Left colon (tissue), 2 donors: ENCODE measurements around the gene IL17A. TPM values are rescaled to one million over a fixed set of nuclear protein-coding genes. Genes with fewer than 3 reads are reported as not detected.

Experiments
- ATAC-seq: fragments of 200-7000 bp; cut with Tn5 transposase; one replicate; pipeline ENCODE4 v1.9.1; 2020; ENCODE audit warnings: mild to moderate bottlenecking, moderate library complexity
- DNase-seq, 2 donors: peaks; one replicate each; pipeline ENCODE4 v3.0.0-alpha.2; 2020
- intact Hi-C, 2 donors: fragments of 100-400 bp; cut with DNase I in 1 of 2; cut with micrococcal nuclease in 1 of 2; formaldehyde crosslinking; loops; one replicate each; pipeline versions ENCODE4 v1.11.2 to v1.14.0; 2022; cut with DNase I, micrococcal nuclease
- microRNA-seq, 2 donors: library from miRNA; unstranded; fragments of <30 nt; microRNA quantifications; one replicate each; pipeline versions ENCODE4 v1.1.0 to v1.2.0, GENCODE V29; 2020
- total RNA-seq, 2 donors: library from RNA; stranded (reverse); fragmentation: NEBNext Ultra II Directional; extraction: Animal tissue kit (Norgen Biotek cat#: 25700); gene quantifications; one replicate each; pipeline ENCODE4 v1.2.1, GENCODE V29; 2021
- donor health status: DM: no; HTN: no; CAD: no.
- donor health status: DM: yes; HTN: yes; CAD: no.

The IL17A gene
- total RNA-seq, 2 donors from 2014 or later, result not detected

GRCh38 chr6:52201493-52201892 lies 15.3 kb downstream of the IL17A start:
- intact Hi-C loops, result no loop called here
- no peak for DNase-seq
- ATAC-seq, result no peak

- ATAC-seq (no peak), DNase-seq (no peak)
- intact Hi-C loops, result no loop called here
Measured at GRCh38 chr6:52207066-52207465, 20.9 kb downstream of the IL17A start.

- intact Hi-C loops, result no loop called here
- ATAC-seq, result no peak
- DNase-seq, result no peak
Measured at GRCh38 chr6:52208612-52209011, 22.4 kb downstream of the IL17A start.

GRCh38 chr6:52209770-52210169 lies 23.6 kb downstream of the IL17A start:
- no peak for ATAC-seq
- intact Hi-C loops, result no loop called here
- DNase-seq, result no peak

GRCh38 chr6:52210227-52210626 lies 24.1 kb downstream of the IL17A start:
- DNase-seq (no peak), ATAC-seq (no peak)
- intact Hi-C loops, result no loop called here

GRCh38 chr6:52213127-52213526 lies 27.0 kb downstream of the IL17A start:
- intact Hi-C loops, result no loop called here
- no peak for ATAC-seq
- no peak for DNase-seq

- DNase-seq (no peak), ATAC-seq (no peak)
- intact Hi-C loops, result no loop called here
Measured at GRCh38 chr6:52215787-52216186, 29.6 kb downstream of the IL17A start.

GRCh38 chr6:52216932-52217575 lies 30.9 kb downstream of the IL17A start:
- no peak for DNase-seq
- intact Hi-C loops, result no loop called here

GRCh38 chr6:52217761-52218160 lies 31.6 kb downstream of the IL17A start:
- intact Hi-C loops, result no loop called here
- ATAC-seq (no peak), DNase-seq (no peak)

More at GRCh38 chr6:52216932-52217575, 30.9 kb downstream of the IL17A start:
- no peak for ATAC-seq

- intact Hi-C loops, result no loop called here
- ATAC-seq (no peak), DNase-seq (no peak)
Measured at GRCh38 chr6:52221302-52221701, 35.1 kb downstream of the IL17A start.

GRCh38 chr6:52227495-52227894 lies 41.3 kb downstream of the IL17A start:
- intact Hi-C loops, result no loop called here
- DNase-seq (no peak), ATAC-seq (no peak)

- intact Hi-C loops, result no loop called here
- no peak for ATAC-seq
- no peak for DNase-seq
Measured at GRCh38 chr6:52230685-52231084, 44.5 kb downstream of the IL17A start.

- intact Hi-C loops, result no loop called here
- ATAC-seq, result no peak
- DNase-seq, result no peak
Measured at GRCh38 chr6:52231406-52232127, 45.4 kb downstream of the IL17A start.

GRCh38 chr6:52233005-52233404 lies 46.8 kb downstream of the IL17A start:
- ATAC-seq (no peak), DNase-seq (no peak)
- intact Hi-C loops, result no loop called here

- DNase-seq (peak; percentile 28 to 31), ATAC-seq (peak; percentile 94)
- intact Hi-C loops, result no loop called here
Measured at GRCh38 chr6:52233975-52234823, 48.0 kb downstream of the IL17A start.

Small RNA genes within 50 kb of the gene (microRNA-seq; reads per million reads assigned to microRNA genes)
- gene MIR133B, result 0 to 1.4 reads per million in 2 donors
- gene MIR206, result 0 to 1.1 reads per million in 2 donors

Other genes with a start within 250 kb of the IL17A start
- gene PKHD1, start 98.8 kb upstream of the IL17A start, total RNA-seq, result under 1 TPM; 0.12 to 0.20 TPM
- not detected for gene IL17F, start 58.1 kb downstream of the IL17A start, total RNA-seq
- 10 to 100 TPM; 22.5 to 33.2 TPM for gene MCM3, start 98.4 kb downstream of the IL17A start, total RNA-seq
- gene PAQR8, start 175.8 kb downstream of the IL17A start, total RNA-seq, result 100 to 1,000 TPM; 152 to 158 TPM
- gene EFHC1, start 234.0 kb downstream of the IL17A start, total RNA-seq, result 10 to 100 TPM; 11.1 to 13.8 TPM